NCI-H2107 treated with DMSO at 0.1 percent for 48 hours (cell line): Measurements from ENCODE around the gene FANCG.

ENCODE experiments used
- DNase-seq: peaks from one replicate; lab custom pipeline; 2025; ENCODE audit not compliant: unreplicated experiment; lab: John Stamatoyannopoulos, UW

FANCG gene

DNA sequence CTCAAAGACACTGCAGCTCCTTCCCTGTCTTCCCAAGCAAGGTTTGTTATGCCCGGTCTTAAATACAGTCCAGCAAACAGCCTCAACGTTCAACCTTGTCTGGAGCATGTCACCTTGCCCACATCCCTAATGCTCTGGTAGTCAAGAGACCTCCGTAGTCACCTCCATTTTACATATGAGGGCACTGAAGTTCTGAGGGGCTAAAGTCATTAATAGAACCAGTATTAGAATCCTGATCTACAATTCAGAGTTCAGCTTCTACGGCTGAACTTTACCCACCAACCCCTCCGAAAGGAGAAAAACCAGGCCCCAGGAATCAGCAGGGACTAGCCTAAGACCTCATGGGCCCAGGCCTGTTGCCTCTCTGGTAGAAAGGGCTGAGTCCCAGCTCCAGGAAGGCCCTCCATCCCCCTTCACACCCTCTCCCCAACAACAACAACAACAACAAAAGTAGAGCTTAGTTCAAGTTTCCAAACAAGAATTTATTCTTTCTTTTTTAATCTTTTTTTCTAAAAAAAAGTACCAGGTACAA is 24.0 kb upstream of the FANCG start:
- DNase-seq: no peak

DNA sequence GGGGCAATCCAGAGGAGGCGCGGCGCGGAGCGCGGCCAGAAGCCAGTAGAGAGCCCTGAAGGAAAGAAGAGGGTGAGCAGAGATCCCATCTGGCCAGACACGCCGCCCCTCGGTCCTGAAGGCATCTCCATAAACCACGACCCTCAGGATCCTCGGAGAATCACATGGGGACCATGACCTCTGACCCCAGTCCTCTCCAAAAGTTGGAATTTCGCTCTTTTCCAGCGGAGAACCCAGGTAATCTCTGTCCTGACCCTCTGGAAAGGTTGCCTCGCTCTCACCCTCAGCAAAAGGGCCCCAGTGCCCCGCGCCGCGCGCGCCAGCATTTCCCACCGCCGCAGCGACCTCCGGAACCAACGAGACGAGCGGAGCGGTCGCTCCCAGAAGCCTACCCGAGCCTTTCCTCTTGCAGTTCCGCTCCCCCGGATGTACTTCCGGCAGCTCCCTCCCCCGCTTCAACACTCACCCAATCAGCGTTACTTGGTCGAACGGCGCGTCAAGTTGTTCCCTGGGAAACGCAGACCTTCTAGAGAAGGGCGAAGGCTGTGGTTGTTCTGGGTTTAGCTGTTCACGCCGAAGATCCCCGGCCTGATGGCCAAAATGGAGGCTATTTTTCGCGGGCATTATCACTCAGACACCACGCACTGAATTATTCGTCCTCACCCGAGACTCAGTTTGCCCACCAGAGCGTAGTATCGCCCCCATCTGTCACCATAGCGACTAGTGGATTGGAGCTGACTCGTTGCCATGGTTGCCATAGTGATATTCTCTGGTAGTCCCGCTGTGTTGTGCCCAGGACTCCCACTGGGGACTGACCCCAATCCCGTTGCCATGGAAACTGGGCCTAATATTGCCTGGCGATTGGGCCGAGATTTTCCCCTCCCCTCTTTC is 23.3 kb upstream of the FANCG start, which contains the start of gene STOML2:
Gene STOML2 (minus strand): TSS at position 363 of the 891 bp plus-strand sequence. CDS start 37 bp downstream, at position 326.
- DNase-seq: peak; percentile 92

DNA sequence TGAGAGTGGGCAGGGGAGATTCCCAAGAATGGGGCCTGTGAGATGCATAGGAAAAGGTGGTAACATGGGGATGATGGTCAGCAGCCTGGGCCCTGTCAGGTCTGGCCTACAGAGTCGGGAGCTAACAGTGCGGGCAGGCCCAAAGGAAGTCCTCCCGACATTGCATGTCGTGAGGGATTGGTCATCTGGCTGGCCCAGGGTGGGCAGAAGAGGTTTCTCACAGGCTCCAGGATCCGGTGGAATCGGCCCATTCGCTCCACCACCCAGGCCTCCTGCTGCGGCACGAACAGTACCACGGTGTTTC is 22.7 kb upstream of the FANCG start:
- no peak for DNase-seq

- no peak for DNase-seq
These were observed 17.8 kb upstream of the FANCG start for GRCh38 chr9:35097573-35097972.

DNA sequence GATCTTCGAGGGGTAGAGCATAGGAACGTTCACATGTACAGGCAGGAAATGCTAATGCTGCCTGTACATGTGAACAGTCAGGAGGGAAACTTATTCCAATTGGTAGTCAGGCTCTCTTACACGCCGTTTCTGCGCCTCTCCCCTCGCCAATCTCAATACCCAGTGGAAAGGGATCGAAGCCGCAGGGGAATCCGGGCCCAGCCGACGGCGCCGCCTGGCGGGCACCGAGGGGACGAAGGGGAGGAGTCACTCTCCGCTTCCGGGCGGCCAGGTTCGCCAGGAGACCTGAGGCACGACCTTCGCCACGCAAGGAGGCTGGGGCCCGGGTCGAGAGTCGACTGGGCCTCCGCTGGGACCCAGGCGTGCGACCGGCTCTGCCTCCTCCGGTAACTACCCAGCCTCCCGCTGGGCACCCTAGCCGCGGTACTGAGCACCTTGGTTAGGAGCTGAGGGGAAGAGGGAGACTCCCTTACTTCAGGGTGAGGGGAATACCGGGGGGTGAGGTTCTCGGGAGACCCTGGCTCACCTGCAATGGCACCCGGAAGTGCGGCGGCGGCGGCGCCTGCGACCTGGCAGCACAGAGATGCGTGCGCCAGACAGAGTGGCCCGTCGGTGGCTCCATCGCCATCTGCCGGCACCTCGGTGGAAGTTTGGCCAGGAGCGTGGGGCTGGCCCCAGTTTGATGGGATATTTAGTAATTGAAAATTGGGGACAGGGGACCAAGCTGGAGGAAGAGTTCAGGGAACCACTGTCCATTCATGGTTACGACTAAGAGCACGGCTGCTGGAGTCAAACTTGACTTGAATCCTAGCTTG is 16.5 kb upstream of the FANCG start, which contains the start of gene PIGO:
Gene PIGO (minus strand): TSS at position 557 of the 815 bp plus-strand sequence. CDS start 1,026 bp downstream, outside the sequence.
- peak; percentile 29 for DNase-seq

- no peak for DNase-seq
These were observed 11.8 kb upstream of the FANCG start for GRCh38 chr9:35091536-35091935.

GRCh38 chr9:35089434-35089833 is 9.7 kb upstream of the FANCG start:
- no peak for DNase-seq

DNA sequence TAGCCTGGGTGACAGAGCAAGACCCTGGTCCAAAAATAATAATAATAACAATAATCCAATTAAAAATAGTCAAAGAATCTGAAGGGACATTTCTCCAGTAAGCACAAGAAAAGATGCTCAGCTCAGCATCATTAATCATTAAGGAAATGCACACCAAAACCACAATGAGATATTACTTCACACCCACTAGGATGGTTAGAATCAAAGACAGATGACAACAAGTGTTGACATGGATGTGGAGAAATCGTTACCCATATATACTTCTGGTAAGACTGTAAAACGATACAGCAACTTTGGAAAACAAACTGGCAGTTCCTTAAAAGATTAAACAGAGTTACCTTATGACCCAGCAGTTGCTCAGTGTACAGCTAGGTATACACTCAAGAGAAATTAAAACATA is 5.3 kb upstream of the FANCG start:
- DNase-seq: no peak

GRCh38 chr9:35079041-35079425 is 709 bp downstream of the FANCG start:
- no peak for DNase-seq

- DNase-seq: no peak
These were observed 1.7 kb downstream of the FANCG start for GRCh38 chr9:35078066-35078465.

DNA sequence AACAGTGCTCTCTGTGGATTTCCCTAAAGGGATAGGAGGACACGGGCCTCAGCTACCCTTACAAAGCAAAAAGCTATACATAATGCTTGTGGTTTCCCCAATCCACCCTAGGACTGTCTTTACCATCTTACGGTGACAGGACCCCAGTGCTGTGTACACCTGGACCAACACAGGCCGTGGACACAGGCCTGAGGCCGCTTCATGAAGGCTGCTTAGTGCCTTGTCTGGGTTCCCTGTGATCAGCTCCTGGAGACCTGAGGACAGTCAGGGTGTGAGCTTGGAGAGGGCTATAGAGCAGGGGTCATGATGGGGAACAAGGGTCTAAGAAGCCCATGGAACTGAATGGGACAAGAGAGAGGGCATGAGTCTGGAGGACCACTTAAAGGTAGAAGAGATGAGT is 2.9 kb downstream of the FANCG start:
- no peak for DNase-seq

GRCh38 chr9:35075358-35075757 is 4.4 kb downstream of the FANCG start:
- no peak for DNase-seq

DNA sequence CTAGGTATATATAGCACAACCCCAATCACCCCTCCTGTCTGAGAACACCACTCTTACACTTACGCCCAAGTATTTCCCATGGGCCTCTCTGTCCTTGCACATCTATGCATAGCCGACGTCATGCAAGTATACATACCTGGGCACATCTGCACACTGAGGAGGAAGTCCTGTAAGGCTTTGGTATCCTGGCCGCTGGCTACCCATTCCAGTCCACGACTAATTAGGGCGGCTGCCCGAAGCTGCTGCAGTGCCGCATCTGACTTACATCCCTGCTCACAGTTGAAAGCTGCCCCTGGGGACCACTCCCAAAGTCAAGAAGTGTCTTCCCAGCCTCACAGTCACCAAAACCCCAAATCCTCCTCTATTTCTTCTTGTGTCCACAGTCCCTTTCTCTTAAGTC is 5.0 kb downstream of the FANCG start:
- DNase-seq: no peak

DNA sequence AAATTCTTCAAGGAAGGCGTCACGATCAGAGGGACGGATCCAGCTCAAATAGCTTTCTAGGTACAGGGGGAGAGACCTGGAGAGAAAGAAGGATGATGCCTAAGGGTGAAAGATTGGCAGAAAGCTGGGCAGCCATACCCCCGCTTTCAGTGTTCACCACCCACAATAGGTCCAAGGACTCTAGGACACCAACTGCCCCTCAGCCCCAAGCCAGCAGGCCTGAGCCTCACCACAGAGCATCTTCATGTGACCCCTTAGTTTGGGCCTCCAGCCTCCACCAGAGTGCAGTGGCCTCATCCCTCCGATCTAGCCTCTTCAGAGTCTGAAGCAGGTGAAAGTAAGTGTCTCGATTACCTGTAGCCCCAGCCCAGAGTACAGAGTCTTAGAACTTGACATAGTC is 5.6 kb downstream of the FANCG start:
- DNase-seq: no peak

- no peak for DNase-seq
These were observed 6.5 kb downstream of the FANCG start for GRCh38 chr9:35073279-35073612.

DNA sequence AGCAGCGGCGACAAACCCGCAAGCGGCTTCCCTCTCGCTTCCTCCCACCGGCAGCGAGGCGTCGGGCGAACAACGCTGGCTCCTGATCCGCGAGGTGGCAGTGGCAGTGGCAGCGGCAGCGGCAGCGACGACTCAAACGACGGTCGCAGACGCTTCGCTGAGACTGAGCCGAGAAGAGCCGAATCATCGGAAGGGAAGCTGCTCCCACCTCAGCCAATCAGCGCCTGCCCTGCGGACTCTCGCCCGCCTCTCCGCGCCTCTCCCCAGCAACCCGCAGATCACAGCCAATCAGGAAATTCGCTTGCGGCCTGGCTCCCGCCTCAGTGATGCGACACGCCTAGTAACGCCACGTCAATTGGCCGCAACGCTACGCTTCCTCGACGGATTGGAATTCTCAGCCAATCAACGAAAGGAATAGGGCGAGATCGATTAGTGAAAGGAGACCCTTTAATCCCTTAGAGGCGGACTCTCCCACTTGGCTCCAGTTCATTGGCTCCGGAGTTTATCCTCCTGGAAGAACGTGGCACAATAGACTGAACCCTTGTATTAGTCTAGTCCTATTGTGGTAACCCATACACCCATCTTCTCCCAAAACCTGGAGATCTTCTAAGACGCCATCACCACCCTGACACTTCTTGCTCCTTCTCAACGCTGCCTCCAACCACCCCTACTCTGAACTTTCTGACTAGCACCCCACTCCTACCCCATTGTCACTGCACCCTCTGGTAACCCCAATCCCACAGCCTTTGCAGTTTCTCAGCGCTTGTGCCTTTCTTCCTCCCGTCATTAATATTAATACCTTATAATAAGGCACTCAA is 7.1 kb downstream of the FANCG start, which contains the start of gene VCP:
Gene VCP (minus strand): TSS at position 165 of the 818 bp plus-strand sequence. CDS start 272 bp downstream, outside the sequence.
- DNase-seq: peak; percentile 96

GRCh38 chr9:35071814-35072460 is 7.8 kb downstream of the FANCG start:
- DNase-seq: peak; percentile 17

- DNase-seq: no peak
These were observed 8.6 kb downstream of the FANCG start for GRCh38 chr9:35070823-35071813.

DNA sequence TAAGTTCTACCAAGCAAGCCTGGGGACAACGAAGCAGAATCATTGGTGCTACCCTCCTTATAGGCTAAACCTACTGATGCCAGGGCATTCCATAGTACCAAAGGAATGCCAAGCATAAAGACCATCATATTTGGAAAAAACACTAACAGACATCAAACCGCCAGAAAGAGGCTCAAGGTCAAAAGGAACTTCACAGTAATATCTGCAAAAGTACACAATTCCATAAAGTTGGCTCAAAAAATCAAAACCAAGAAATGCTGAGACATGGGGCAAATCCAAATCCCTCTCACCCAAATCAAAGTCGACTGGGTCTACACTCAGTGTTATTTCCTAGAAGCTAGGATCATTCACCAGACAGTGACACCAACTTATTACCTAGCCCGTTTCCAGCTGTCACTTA is 10.7 kb downstream of the FANCG start:
- DNase-seq: no peak
